Measurements from ENCODE around the gene SH3RF1. TPM values are rescaled to one million over a fixed set of nuclear protein-coding genes. Genes with fewer than 3 reads are reported as not detected.
"Not testable (repeated sequence)": the region's sequence is repeated elsewhere in the genome, so short reads cannot be mapped to it uniquely, and the experiment has no call there.

Gene SH3RF1
- total RNA-seq (2014; rRNA removed; shearing (Covaris generic)): 4.6 and 5.8 TPM in 2 replicates

DNA sequence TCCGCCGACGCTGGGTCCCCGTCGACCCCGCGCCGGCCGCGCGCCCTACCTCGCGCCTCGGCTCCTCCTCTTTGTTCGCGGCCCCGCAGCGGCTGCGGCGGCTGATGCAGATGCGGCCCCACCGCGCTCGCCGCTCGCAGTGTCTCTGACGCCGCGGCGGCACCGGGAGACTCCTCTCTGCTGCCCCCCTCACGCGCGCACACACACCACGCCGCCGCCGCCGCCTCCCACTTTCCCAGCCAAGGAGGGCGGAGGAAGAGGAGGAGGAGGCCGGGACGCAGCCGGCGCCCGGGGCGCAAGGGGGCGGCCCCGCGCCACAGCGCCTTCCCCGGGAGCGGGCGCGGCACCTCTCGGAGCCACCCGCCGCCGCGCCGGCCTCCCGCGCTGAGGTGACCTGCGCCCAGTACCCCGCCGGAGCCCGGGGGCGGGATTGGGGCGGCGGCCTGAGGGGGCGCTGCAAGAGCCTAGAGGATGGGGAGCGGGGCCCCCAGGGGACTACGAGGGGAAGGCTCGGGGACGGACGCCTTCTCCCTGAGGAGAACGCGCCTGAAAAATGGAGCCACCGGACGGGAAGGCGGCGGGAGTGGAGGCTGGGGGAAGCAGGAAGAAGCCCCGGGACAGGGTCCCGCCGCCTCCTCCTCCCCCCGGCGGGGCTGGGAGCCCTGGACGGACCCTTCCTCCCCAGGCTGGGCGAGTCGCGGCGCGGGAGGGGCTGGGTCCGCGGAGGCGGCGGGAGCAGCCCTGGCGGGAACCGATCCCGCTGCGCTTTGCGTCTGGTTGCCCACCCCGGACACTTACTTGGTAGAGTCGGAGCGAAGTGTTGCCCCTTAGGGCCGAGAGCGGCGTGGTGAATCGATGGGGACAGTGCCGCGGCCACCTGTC, at the start of gene SH3RF1:
TSS of gene SH3RF1 (minus strand) at position 147 of the 882 bp plus-strand sequence. CDS start 1,744 bp downstream, outside the sequence.
- Histone ChIP-seq H3K4me1 (no peaks in the 10 kb centered on the region; the same call in 1 of the 2 replicates), H3K4me3 (peak within 1 kb of the TSS; percentile 92), H3K27ac (peak within 1 kb of the TSS; percentile 71), H3K36me3 (peaks cover 3% of the 10 kb centered on the region; the same call in 1 of the 2 replicates), H3K27me3 (no peaks in the 10 kb centered on the region), H3K9me3 (replicated peaks) (no peaks in the 10 kb centered on the region)
- DNase-seq: peak; percentile 73 to 78

DNA sequence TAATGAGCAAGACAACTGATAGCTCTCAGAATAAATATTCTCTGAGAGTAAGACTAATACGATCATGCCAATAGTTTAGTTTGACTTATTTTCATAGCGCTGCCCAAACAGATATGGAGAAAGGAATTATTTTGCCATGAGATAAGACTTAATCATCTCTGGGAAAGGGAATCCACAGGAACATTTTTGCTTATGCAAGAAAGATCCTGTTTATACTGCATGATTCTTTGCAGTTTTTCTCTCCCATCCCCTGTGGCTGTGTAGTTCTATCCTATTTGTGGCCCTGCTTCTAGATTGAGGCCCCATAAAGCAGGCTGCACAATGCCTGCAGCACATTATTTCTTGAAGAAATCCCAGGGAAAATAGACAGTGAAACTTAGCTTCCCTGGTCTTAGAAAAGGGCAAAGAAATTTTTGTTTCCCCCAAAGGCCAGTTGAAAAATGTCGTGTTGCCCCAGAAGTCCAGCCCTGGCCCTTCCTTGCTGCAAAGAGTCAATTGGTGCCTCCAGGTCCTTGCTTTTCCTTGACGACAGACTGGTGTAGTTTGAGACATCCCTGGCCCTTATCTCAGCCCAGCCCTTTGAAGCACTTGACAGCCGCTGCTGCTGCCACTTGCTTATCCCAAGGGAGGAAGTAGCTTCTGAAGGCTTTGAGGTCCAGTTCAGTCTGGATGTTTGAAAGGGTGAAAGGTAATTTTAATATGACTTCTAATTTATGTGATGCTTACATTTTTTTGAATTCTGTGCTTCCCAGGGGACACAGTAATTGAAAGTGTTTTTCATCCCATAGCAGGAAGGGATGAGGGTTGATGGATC, 45.0 kb upstream of the SH3RF1 start:
- no peaks in the 10 kb centered on the region for H3K36me3 ChIP-seq
- H3K9me3 ChIP-seq (replicated peaks): no peaks in the 10 kb centered on the region
- H3K27me3 ChIP-seq: no peaks in the 10 kb centered on the region
- H3K4me1 ChIP-seq: no peaks in the 10 kb centered on the region
- H3K4me3 ChIP-seq: no peak overlapping the region
- H3K27ac ChIP-seq: no peak overlapping the region
- DNase-seq: peak in 1 of 2 experiments; percentile 6

DNA sequence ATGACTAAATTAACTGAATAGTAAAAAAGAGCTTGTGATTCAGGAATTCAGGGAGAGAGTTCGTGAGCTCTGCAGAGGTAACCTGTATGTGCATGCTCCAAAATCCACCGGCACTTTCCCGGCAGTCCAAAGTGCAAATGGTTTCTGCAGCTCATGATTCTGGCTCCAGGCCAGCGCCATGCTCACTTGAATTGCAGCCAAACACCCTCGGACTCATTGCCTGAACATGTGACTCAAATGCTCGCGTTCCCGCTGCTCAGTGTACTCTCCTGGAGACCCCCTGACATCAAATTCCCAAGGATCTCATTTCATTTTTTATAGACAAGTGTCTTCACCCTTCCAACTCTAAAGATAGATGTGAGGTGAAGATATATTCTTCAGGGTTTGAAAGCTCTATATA, 44.1 kb upstream of the SH3RF1 start:
- Histone ChIP-seq H3K9me3 (replicated peaks) (no peaks in the 10 kb centered on the region), H3K27ac (no peak overlapping the region), H3K4me3 (no peak overlapping the region), H3K36me3 (no peaks in the 10 kb centered on the region), H3K4me1 (no peaks in the 10 kb centered on the region), H3K27me3 (no peaks in the 10 kb centered on the region)
- peak; percentile 66 to 79 for DNase-seq

DNA sequence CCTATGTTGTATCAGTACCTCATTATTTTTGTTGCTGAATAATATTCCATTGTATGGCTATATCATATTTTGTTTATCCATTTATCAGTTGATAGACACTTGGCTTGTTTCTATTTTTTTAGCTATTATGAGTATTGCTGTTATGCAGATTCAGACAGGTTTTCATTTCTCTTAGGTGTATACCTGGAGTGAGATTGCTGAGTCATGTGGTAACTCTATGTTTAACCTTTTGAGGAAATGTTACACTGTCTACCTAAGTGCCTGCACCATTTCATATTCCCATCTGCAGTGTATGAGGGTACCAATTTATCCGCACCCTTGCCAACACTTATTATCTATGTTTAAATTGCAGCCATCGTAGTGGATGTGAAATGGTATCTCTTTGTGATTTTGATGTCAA, 43.0 kb upstream of the SH3RF1 start:
- Histone ChIP-seq H3K36me3 (no peaks in the 10 kb centered on the region), H3K27ac (no peak overlapping the region), H3K9me3 (replicated peaks) (no peaks in the 10 kb centered on the region), H3K4me3 (no peak overlapping the region), H3K4me1 (no peaks in the 10 kb centered on the region), H3K27me3 (no peaks in the 10 kb centered on the region)
- DNase-seq: no peak

DNA sequence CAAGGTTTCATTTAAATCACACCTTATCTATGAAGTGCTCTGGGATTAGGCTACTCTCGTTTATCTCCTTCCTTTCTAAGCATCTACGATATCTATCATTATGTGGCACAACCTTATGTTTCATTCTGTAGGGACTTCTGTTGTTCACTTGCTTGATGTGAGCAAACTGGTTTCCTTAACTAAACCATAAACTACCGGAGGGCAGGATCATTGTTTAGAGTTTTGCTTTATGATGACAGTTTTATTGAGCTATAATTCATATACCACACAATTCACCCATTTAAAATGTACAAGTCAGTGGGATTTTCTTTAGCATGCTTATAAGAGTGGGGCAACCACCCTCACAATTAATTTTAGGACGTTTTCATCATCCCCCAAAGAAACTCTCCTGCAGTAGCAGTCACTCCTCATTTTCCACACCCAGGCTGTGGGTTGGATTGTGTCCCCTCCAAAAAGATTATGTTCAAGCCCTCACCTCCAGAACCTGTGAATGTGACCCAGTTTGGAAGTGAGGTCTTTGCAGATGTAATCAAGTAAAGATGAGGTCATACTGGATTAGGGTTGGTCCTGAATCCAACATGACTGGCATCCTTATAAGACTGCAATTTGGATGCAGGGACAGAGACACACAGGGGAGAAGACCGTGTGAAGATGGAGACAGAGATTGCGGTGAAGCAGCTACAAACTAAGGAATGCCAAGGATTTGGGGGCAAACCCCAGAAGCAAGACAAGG, 42.1 kb upstream of the SH3RF1 start:
- H3K9me3 ChIP-seq (replicated peaks): no peaks in the 10 kb centered on the region
- DNase-seq: no peak
- H3K27me3 ChIP-seq: no peaks in the 10 kb centered on the region
- H3K27ac ChIP-seq: no peak overlapping the region
- H3K4me1 ChIP-seq: no peaks in the 10 kb centered on the region
- H3K36me3 ChIP-seq: no peaks in the 10 kb centered on the region
- H3K4me3 ChIP-seq: no peak overlapping the region

DNA sequence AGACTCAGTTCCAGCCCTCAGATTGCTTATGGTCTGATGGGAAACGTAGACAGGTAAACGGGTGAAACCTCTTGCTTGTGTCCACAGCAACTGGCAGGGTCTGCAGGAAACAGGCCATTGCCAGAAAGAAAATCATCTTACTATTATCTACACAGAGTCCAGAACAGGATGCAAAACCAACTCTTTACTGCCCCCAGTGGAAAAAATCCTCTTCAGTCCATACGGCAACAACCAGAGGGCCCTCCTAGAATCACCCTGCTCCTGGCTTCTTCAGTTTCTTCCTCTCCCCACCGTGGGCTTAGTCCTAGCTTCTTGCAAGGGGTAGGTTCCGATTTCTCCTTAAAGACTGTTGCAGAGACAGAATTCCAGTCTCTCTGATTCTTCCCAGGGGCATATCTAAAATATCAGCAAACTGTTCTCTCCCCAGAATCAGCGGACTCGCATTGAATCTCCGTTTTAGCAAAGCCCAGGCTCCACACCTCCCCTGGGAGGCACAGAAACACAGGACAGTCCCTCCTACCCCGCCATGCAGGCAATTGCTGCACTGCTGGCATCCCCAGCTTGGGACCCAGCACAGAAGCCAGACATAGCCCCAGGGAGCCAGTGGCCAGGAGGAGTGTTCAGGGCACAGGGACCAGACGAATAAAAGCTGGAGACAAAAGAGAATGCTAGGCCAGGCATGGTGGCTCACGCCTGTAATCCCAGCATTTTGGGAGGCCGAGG, 41.0 kb upstream of the SH3RF1 start:
- H3K36me3 ChIP-seq: no peaks in the 10 kb centered on the region
- peak; percentile 23 to 62 for DNase-seq

DNA sequence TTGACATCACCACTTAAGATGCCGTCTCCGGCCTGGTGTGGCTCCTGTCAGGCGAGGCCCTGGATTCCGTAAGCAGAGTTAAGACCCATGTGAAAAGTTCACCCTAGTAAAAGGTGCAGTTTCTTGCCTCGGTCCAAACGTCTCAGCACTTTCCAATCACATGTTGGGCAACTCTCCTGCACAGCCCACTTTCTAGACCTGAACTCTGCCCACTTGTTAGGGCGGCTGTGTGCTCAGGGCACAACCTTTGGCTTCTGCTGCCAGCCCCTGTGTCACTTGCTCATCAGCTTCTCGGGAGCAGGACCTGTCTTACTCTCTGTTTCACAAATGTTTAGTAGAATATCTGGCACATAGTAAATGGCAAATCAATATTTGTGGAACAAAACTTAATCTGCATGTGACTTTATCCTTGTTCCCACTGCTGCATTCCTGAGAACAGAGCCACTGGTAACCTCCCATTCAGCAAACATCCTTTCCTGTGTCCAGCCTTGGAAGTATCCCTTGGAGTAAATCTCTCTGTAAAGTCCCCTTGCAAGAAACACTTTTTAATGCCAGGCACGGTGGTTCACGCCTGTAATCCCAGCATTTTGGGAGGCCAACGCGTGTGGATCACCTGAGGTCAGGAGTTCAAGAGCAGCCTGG, 38.7 kb upstream of the SH3RF1 start:
- DNase-seq: no peak
- H3K36me3 ChIP-seq: no peaks in the 10 kb centered on the region
- no peak overlapping the region for H3K27ac ChIP-seq
- no peak overlapping the region for H3K4me3 ChIP-seq
- no peaks in the 10 kb centered on the region for H3K27me3 ChIP-seq
- H3K4me1 ChIP-seq: no peaks in the 10 kb centered on the region
- no peaks in the 10 kb centered on the region for H3K9me3 ChIP-seq (replicated peaks)

More for the DNA sequence above, 41.0 kb upstream of the SH3RF1 start:
- no peak overlapping the region for H3K27ac ChIP-seq
- H3K4me3 ChIP-seq: no peak overlapping the region
- H3K27me3 ChIP-seq: no peaks in the 10 kb centered on the region
- H3K9me3 ChIP-seq (replicated peaks): no peaks in the 10 kb centered on the region
- no peaks in the 10 kb centered on the region for H3K4me1 ChIP-seq

DNA sequence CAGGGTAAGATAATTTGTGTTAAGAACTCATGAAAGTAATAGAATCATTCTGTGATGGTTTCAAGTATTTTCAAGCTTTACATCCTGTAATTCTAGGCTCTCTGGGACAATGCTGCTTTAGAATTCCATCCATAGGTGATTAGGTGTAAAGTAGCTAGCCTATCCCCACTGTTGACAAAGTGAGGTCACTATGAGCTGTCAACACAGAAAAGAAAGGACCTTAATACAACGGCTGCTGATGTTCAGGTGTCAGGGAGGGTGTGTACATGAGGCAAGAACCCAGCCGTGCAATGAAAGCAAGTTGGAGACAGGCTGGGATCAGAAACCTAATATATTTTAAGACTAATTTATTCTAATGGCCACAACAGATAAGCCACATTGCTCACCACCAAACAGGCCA, 36.8 kb upstream of the SH3RF1 start:
- Histone ChIP-seq H3K4me1 (no peaks in the 10 kb centered on the region), H3K9me3 (replicated peaks) (no peaks in the 10 kb centered on the region), H3K4me3 (no peak overlapping the region), H3K36me3 (no peaks in the 10 kb centered on the region), H3K27ac (no peak overlapping the region), H3K27me3 (no peaks in the 10 kb centered on the region)
- DNase-seq: no peak

DNA sequence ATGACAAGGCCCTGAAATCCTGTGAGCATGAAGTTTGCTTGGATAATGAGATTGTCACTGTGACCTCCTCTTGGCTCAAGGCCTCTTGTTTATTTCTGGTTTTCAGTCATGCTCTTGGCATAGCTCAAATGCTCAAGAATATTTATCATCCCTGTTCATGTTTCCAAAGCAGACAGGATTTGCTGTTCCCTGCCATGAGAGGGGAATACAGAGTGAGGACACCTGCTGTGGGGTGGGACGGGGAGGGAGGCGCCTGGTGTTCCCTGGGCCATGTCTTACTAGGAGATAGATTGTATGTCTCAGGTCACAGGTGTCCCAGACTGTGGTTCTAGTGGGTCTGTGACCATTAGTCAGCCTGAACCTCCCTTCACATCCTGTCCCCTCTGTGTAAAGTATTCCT, 34.9 kb upstream of the SH3RF1 start:
- H3K27ac ChIP-seq: no peak overlapping the region
- H3K4me1 ChIP-seq: no peaks in the 10 kb centered on the region
- no peaks in the 10 kb centered on the region for H3K36me3 ChIP-seq
- no peak overlapping the region for H3K4me3 ChIP-seq
- H3K9me3 ChIP-seq (replicated peaks): no peaks in the 10 kb centered on the region
- no peak for DNase-seq
- no peaks in the 10 kb centered on the region for H3K27me3 ChIP-seq

DNA sequence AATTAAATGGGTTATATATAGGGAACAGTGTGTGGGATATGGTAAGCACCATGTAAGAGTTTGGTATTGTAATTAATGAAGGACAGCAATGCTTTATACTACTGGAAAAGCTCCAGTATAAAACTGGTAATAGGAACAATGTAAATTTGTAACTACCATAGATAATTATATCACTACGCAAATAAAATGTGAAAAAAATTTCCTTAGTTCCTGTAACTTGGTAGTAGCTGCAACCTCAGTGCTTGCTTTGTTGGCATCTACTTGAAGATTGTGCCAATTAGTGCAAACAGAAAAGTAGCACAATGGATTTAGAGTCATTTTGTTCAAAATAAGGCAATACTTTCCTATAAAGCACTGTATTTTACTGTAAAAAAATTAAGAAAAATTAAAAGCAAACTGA, 34.4 kb upstream of the SH3RF1 start:
- Histone ChIP-seq H3K9me3 (replicated peaks) (no peaks in the 10 kb centered on the region), H3K27ac (no peak overlapping the region), H3K36me3 (no peaks in the 10 kb centered on the region), H3K4me3 (no peak overlapping the region), H3K27me3 (no peaks in the 10 kb centered on the region), H3K4me1 (no peaks in the 10 kb centered on the region)
- no peak for DNase-seq

DNA sequence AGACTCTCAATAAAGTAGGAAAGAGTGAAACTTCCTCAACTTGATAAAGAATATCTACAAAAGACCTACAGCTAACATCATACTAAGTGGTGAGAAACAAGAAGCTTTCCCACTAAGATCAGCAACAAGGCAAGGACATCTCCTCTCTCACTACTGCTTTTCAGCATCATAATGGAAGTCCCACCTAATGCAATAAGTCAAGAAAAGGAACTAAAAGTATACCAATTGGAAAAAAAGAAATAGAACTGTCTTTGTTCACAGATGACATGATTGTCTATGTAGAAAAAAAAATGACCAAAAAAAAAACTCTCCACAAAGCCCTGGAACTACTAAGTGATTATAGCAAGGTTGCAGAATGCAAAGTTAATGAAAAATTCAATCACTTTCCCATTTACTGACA, 25.1 kb upstream of the SH3RF1 start:
- H3K27me3 ChIP-seq: no peaks in the 10 kb centered on the region
- no peak overlapping the region for H3K27ac ChIP-seq
- H3K4me3 ChIP-seq: no peak overlapping the region
- H3K36me3 ChIP-seq: no peaks in the 10 kb centered on the region
- no peaks in the 10 kb centered on the region for H3K9me3 ChIP-seq (replicated peaks)
- no peaks in the 10 kb centered on the region for H3K4me1 ChIP-seq
- no peak for DNase-seq

DNA sequence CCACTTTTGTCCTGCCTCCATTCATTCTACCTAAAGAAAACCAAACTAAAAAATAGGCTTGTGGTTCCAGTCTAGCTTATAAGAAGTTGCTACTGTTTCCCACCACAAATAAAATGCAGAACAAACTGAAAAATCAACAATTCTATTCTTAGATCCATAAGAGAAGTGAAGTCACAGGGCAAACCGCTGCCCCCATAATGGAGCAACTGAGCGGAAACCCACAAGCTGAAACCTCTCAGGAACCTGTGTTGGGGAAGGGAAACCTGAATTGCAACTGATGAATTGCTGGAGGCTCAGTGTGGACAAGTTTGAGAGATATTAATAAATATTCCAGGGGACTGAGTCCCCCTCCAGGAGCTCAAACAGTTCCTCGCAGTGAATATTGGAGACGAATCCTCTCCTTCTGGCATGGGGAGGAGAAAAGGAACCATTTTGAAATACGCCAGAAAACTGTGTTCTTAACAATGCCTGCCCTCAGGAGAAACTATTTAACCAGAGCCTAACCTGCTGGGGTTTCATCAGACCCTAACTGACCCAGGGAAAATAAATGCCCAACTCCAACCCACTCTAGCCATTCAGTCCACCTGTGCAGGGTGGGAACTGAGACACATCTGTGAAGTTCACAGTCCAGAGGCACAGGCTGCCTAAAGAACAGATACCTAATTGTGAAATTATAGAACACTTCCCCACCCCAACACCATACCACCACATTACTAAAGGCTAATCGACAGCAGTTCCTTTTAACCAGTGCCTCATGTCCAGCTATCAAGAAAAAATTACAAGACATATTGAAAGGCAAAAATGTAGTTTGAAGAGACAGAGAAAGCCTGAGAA, 22.8 kb upstream of the SH3RF1 start:
- DNase-seq: no peak
- Histone ChIP-seq H3K4me3 (no peak overlapping the region), H3K9me3 (replicated peaks) (no peaks in the 10 kb centered on the region), H3K36me3 (no peaks in the 10 kb centered on the region), H3K27ac (no peak overlapping the region), H3K27me3 (no peaks in the 10 kb centered on the region), H3K4me1 (no peaks in the 10 kb centered on the region)

DNA sequence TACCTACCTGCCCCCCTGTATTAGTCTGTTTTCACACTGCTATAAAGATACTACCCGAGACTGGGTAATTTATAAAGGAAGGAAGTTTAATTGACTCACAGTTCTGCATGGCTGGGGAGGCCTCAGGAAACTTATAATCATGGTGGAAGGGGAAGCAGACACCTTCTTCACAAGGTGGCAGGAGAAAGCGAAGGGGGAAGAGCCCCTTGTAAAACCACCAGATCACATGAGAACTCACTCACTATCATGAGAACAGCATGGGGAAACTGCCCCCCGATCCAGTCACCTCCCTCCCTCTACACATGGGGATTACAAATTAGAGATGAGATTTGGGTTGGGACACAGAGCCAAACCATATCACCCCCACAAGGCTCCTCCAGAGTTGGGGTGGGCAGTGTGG, 17.2 kb upstream of the SH3RF1 start:
- H3K4me1 ChIP-seq; H3K9me3 ChIP-seq (replicated peaks); H3K36me3 ChIP-seq; H3K27me3 ChIP-seq; H3K27ac ChIP-seq; H3K4me3 ChIP-seq; DNase-seq: not testable (repeated sequence)
